GM23248 (cell line): Measurements from ENCODE around the gene BNIP5. TPM values are rescaled to one million over a fixed set of nuclear protein-coding genes. Genes with fewer than 3 reads are reported as not detected.

Experiments
- DNase-seq: peaks from one replicate; pipeline ENCODE4 v3.0.0-alpha.2; 2015
- H2AFZ ChIP-seq: fragments of 200-600 bp; sonication (generic); 2 replicates; pipeline ENCODE4 v1.6.1; 2016; ENCODE audit warnings: antibody characterized with exemption
- H3F3A ChIP-seq: fragments of 200-600 bp; sonication (generic); 2 replicates; pipeline ENCODE4 v1.6.1; 2016; ENCODE audit warnings: mild to moderate bottlenecking, antibody characterized with exemption, mixed run types; ENCODE audit not compliant: insufficient read depth
- H3K27ac ChIP-seq: fragments of 200-600 bp; sonication (generic); 2 replicates; pipeline ENCODE4 v1.5.1; 2016; ENCODE audit warnings: mild to moderate bottlenecking
- H3K27me3 ChIP-seq: fragments of 200-600 bp; sonication (generic); replicated peaks from 2 replicates; pipeline ENCODE4 v1.6.1; 2016; ENCODE audit warnings: mild to moderate bottlenecking; ENCODE audit not compliant: insufficient read depth
- H3K36me3 ChIP-seq: fragments of 200-600 bp; sonication (generic); 2 replicates; pipeline ENCODE4 v1.6.1; 2016; ENCODE audit warnings: low read depth, mild to moderate bottlenecking
- H3K4me1 ChIP-seq: fragments of 200-600 bp; sonication (generic); 2 replicates; pipeline ENCODE4 v1.6.1; 2016; ENCODE audit warnings: mild to moderate bottlenecking; ENCODE audit not compliant: insufficient read depth
- H3K4me2 ChIP-seq: fragments of 200-600 bp; sonication (generic); one replicate; pipeline ENCODE4 v1.6.1; 2016; ENCODE audit warnings: mild to moderate bottlenecking; ENCODE audit not compliant: unreplicated experiment
- H3K4me3 ChIP-seq: fragments of 200-600 bp; sonication (generic); 2 replicates; pipeline ENCODE4 v1.5.1; 2016; ENCODE audit warnings: mild to moderate bottlenecking
- H3K79me2 ChIP-seq: fragments of 200-600 bp; sonication (generic); 2 replicates; pipeline ENCODE4 v1.6.1; 2016; ENCODE audit warnings: mild to moderate bottlenecking; ENCODE audit not compliant: insufficient read depth
- H3K9ac ChIP-seq: fragments of 200-600 bp; sonication (generic); 2 replicates; pipeline ENCODE4 v1.6.1; 2016; ENCODE audit warnings: mild to moderate bottlenecking
- H3K9me2 ChIP-seq: fragments of 200-600 bp; sonication (generic); 2 replicates; pipeline ENCODE4 v1.6.1; 2016; ENCODE audit warnings: mixed run types, mild to moderate bottlenecking, moderate library complexity; ENCODE audit not compliant: insufficient read depth
- H3K9me3 ChIP-seq: fragments of 200-600 bp; sonication (generic); one replicate; pipeline ENCODE4 v1.6.1; 2017; ENCODE audit warnings: low read depth
- H4K20me1 ChIP-seq: fragments of 200-600 bp; sonication (generic); 2 replicates; pipeline ENCODE4 v1.6.0; 2016; ENCODE audit not compliant: insufficient read depth
- EZH2 ChIP-seq: fragments of 200-600 bp; sonication (generic); IDR thresholded peaks from 2 replicates; pipeline ENCODE4 v1.6.1; 2018; ENCODE audit warnings: antibody characterized with exemption, mild to moderate bottlenecking; ENCODE audit not compliant: insufficient read depth, poor library complexity, severe bottlenecking
- EZH2phosphoT487 ChIP-seq: fragments of 200-600 bp; sonication (generic); IDR thresholded peaks from 2 replicates; pipeline ENCODE4 v1.6.1; 2018; ENCODE audit warnings: antibody characterized with exemption, moderate library complexity, mild to moderate bottlenecking, low read depth; ENCODE audit not compliant: insufficient read depth
- WGBS, 2 experiments: methylation state at CpG; one replicate each; pipeline ENCODE4 v1.1.6; 2015 to 2017; ENCODE audit warnings: low lambda C conversion rate in 2 of 2, low coverage in 1 of 2; ENCODE audit errors: missing lambda C conversion rate in 2 of 2; 5-methylcytosine and 5-hydroxymethylcytosine counted together
- in situ Hi-C: fragments of 300-500 bp; cut with MboI; formaldehyde crosslinking; loops from 2 replicates; pipeline ENCODE4 v1.15.0; 2020
- polyA plus RNA-seq: library from polyadenylated mRNA; unstranded; fragments of >200 nt; fragmentation: Nextera tagmentation; extraction: Ambion mirVana; gene quantifications from 2 replicates; pipeline ENCODE4 v1.2.1, GENCODE V29; 2016
- total RNA-seq: library from RNA; depleted of rRNA; stranded (reverse); fragments of >200 nt; shearing (Covaris generic); gene quantifications from 2 replicates; pipeline ENCODE4 v1.2.3, GENCODE V29; 2014

BNIP5 gene
- total and polyA plus RNA-seq, 2 experiments from 2014 or later: not detected

GRCh38 chr6:36313649-36313936 lies 23.1 kb downstream of the BNIP5 start:
- Histone ChIP-seq H3K4me2 (no peak overlapping the region), H3K9me3 (no peaks in the 10 kb centered on the region), H3K4me1 (no peaks in the 10 kb centered on the region), H2AFZ (no peak overlapping the region), H3F3A (no peaks in the 10 kb centered on the region), H3K4me3 (no peak overlapping the region), H3K36me3 (no peaks in the 10 kb centered on the region), H3K79me2 (no peaks in the 10 kb centered on the region), H3K9me2 (no peaks in the 10 kb centered on the region), H3K27ac (no peak overlapping the region), H3K9ac (no peak overlapping the region), H3K27me3 (peaks cover 21% of the 10 kb centered on the region), H4K20me1 (no peaks in the 10 kb centered on the region)
- TF ChIP-seq EZH2 (no peak), EZH2phosphoT487 (no peak)
- 92 to 97% methylated on average over 4 of the region's 4 CpGs for WGBS, 2 experiments
- in situ Hi-C loops: no loop called here
- DNase-seq: no peak

- WGBS, 2 experiments: 74 to 76% methylated on average over 8 of the region's 8 CpGs
- in situ Hi-C loops: no loop called here
- Histone ChIP-seq H4K20me1 (no peaks in the 10 kb centered on the region), H3K4me3 (no peak overlapping the region), H2AFZ (no peak overlapping the region), H3K27ac (no peak overlapping the region), H3K9ac (no peak overlapping the region), H3K4me1 (no peaks in the 10 kb centered on the region), H3K4me2 (no peak overlapping the region), H3K9me3 (no peaks in the 10 kb centered on the region), H3K36me3 (no peaks in the 10 kb centered on the region), H3K9me2 (no peaks in the 10 kb centered on the region), H3K27me3 (peaks cover 21% of the 10 kb centered on the region), H3F3A (no peaks in the 10 kb centered on the region), H3K79me2 (no peaks in the 10 kb centered on the region)
- DNase-seq: no peak
- TF ChIP-seq EZH2phosphoT487: no peak
- TF ChIP-seq EZH2: no peak
These were observed 23.6 kb downstream of the BNIP5 start for GRCh38 chr6:36312854-36313648.

- H3K4me1 ChIP-seq: no peaks in the 10 kb centered on the region
- H3K27ac ChIP-seq: no peak overlapping the region
- no peak overlapping the region for H2AFZ ChIP-seq
- H3K36me3 ChIP-seq: no peaks in the 10 kb centered on the region
- H3F3A ChIP-seq: no peaks in the 10 kb centered on the region
- no peaks in the 10 kb centered on the region for H3K9me3 ChIP-seq
- no peak overlapping the region for H3K9ac ChIP-seq
- H3K4me3 ChIP-seq: no peak overlapping the region
- no peak overlapping the region for H3K4me2 ChIP-seq
- WGBS, 2 experiments: 89 to 95% methylated on average over 2 of the region's 2 CpGs
- H3K79me2 ChIP-seq: no peaks in the 10 kb centered on the region
- no peaks in the 10 kb centered on the region for H3K9me2 ChIP-seq
- peaks cover 19% of the 10 kb centered on the region; the same call in 1 of the 2 replicates for H3K27me3 ChIP-seq
- no peak for DNase-seq
- in situ Hi-C loops: no loop called here
- no peak for TF ChIP-seq EZH2phosphoT487
- no peak for TF ChIP-seq EZH2
- H4K20me1 ChIP-seq: no peaks in the 10 kb centered on the region
These were observed 26.8 kb downstream of the BNIP5 start for GRCh38 chr6:36309900-36310299.

- TF ChIP-seq EZH2phosphoT487: no peak
- TF ChIP-seq EZH2: no peak
- Histone ChIP-seq H3K9ac (no peak overlapping the region), H3K4me1 (no peaks in the 10 kb centered on the region), H3K9me3 (no peaks in the 10 kb centered on the region), H3K9me2 (no peaks in the 10 kb centered on the region), H3K27me3 (peaks cover 19% of the 10 kb centered on the region; the same call in 1 of the 2 replicates), H3K36me3 (no peaks in the 10 kb centered on the region), H3F3A (no peaks in the 10 kb centered on the region), H3K4me2 (no peak overlapping the region), H2AFZ (no peak overlapping the region), H3K4me3 (no peak overlapping the region), H3K79me2 (no peaks in the 10 kb centered on the region), H3K27ac (no peak overlapping the region), H4K20me1 (no peaks in the 10 kb centered on the region)
- WGBS, 2 experiments: 57 to 64% methylated on average over 7 of the region's 7 CpGs
- no peak for DNase-seq
- in situ Hi-C loops: no loop called here
These were observed 27.5 kb downstream of the BNIP5 start for GRCh38 chr6:36309203-36309602.
